ENCODE data around the gene ACAP3.
A peak's percentile ranks its signal among the peaks of the same experiment; 100 is the strongest.

The ACAP3 gene, protein sequence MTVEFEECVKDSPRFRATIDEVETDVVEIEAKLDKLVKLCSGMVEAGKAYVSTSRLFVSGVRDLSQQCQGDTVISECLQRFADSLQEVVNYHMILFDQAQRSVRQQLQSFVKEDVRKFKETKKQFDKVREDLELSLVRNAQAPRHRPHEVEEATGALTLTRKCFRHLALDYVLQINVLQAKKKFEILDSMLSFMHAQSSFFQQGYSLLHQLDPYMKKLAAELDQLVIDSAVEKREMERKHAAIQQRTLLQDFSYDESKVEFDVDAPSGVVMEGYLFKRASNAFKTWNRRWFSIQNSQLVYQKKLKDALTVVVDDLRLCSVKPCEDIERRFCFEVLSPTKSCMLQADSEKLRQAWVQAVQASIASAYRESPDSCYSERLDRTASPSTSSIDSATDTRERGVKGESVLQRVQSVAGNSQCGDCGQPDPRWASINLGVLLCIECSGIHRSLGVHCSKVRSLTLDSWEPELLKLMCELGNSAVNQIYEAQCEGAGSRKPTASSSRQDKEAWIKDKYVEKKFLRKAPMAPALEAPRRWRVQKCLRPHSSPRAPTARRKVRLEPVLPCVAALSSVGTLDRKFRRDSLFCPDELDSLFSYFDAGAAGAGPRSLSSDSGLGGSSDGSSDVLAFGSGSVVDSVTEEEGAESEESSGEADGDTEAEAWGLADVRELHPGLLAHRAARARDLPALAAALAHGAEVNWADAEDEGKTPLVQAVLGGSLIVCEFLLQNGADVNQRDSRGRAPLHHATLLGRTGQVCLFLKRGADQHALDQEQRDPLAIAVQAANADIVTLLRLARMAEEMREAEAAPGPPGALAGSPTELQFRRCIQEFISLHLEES

GRCh38 chr1:1307923-1308755 is at the start of gene ACAP3, which contains the start of gene PUSL1:
ACAP3 (minus strand) TSS chr1:1307930; CDS start chr1:1307815, 115 bp downstream.
PUSL1 (plus strand) TSS chr1:1308597; CDS start chr1:1308644, 47 bp downstream.
- peak; percentile 77 to 80 for DNase-seq (ENCODE audit: low read depth in 2 of 2)

DNA sequence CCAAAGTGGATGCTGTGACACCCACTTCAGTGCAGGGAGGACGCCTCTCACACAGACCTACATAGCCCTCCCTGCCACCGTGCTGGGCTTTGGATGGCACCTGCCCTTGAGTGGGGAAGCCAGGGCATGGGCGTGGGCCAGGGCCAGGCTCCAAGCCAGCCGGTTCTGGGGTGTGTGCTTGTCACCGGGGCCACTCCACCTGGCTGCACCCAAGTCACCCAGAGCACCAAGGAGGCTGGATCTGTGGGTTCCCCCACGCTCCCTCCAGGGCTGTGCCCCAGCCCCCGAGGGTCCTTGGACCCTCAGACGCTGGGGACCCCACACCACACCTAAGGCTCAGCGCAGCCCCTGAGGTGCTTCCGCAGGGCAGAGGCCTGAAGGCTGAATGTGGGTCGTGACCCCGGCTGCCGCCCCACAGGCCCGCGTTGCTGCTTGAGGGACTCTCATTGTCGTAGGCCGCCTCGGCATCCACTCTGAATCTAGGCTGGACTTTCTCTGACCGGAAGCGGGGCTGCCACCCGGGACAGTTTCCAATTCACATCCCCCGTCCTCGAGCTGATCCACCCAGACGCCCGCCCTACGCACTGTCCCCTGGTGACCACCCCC is 49.2 kb upstream of the ACAP3 start:
- no peak for DNase-seq (ENCODE audit: low read depth in 2 of 2)

- DNase-seq (ENCODE audit: low read depth in 2 of 2) = no peak
Observed at GRCh38 chr1:1356166-1356795, 48.6 kb upstream of the ACAP3 start.

GRCh38 chr1:1355416-1355815 is 47.7 kb upstream of the ACAP3 start:
- DNase-seq (ENCODE audit: low read depth in 2 of 2) = no peak

DNA sequence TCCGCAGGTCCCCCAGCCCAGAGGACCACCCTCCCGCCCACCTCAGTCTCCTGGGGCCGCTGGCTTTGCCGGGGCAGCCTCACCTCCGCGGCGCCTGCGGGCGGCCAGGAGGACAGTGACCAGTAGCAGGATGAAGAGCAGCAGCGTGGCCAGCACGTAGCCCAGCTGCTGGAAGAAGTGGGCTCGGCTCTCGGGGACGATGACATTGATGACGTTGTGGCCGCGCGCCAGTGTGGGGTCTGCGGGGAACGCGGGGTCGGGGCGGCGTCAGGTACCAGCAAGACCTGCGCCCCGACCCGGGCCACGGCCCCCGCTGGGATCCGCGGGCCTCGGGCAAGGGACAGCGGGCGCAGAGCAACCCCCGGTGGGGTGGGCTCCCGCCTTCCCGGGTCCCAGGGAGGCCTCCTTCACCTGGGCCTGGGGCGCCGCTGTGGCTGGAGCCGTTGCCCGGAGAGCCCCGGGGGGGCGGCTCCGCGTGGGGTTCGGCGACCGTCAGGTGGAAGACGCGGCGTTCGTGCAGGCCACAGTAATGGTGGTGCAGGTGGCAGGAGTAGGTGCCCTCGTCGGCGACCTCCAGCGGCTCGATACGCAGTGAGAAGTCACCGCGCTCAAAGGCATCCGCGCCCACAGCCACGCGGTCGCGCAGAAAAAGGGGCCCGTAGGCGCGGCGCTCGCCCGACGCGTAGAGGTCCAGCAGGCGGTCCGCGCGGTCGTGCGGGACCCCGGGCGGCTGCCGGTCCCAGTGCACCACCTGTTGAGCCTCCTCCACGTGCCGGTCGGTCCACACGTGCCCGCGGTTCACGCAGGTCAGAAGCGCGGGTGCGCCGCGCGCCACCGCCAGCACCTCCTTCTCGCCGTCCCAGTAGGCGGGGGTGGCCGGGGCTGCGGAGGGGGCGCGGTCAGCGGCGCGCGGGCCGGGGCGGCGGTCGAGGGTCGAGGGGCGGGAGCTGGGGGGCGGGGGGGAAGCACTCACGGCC is 46.8 kb upstream of the ACAP3 start:
- DNase-seq (ENCODE audit: low read depth in 2 of 2) = no peak

DNA sequence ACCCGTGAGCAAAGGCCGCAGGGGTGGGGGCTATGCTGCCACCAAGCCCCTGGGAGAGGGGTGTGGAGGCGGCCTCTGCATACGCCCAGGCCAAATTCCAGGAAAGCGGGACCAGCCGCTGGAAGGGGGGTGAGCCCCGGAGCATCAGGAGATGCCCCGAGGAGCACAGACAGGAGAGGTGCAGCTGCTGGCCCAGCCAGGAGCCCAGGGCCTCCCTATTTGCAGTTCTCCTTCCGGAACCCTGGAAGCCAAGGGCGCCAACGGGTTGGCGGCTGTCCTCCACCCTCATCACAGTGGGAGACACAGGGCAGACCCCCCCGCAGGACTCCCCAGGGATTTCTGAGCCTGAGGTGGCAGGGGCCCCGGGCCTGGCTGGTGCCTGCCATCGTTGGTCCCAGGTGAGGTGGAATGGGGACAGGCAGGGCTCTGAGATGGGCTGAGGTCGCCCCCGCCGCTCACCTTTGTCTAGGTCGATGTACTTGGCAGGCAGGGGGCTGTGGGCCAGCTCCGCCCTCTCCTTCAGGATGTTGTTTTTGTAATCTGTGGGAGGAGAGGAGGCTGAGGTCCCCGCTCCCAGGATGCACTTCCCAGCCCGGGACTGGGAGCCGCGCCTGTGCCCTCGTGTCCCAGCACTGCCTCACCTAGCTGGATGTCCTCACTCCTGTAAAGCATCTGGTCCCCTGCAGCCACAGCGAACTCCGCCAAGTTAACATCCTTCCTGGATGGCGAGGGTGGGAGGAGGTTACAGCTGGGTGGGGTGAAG is 45.8 kb upstream of the ACAP3 start:
- no peak for DNase-seq (ENCODE audit: low read depth in 2 of 2)

- DNase-seq (ENCODE audit: low read depth in 2 of 2) = no peak
Observed at GRCh38 chr1:1352786-1353388, 45.2 kb upstream of the ACAP3 start.

GRCh38 chr1:1351511-1352427 is 44.0 kb upstream of the ACAP3 start:
- no peak for DNase-seq (ENCODE audit: low read depth in 2 of 2)

DNA sequence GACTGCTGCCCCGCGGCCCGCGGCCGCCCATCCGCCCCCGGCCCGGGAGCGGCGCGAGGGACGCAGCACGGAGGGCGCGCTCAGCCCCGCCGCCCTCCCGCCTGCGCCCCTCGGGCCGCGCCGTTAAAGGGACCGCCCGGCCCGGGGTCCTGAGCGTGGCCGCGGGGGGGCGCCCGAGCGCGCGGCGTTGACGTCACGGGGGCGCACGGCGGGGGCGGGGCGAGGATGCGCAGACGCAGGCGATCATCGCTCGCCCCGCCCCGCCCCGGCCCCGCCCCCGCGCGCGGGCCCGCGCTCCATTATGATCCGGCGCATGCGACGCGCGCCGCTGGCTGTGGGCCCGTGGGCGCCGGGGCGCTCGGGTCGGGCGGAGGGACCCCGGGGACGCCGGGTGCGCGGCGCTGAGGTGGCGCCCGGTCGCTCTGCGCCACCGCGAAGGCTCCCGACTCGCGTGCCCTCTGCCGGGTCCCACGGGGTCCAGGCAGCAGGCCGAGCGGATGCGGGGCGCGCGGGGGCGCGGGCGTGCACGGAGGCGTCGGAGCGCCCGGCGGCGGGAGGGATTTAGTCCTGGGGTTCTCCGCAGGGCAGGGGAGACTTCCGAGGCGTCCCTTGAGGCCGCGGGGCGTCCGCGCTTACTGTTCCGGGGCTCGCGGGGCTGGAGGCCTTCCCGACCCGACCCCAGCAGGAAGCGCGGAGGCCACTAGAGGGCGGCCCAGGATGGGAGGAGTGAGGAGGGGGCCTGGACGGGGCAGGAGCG is 41.7 kb upstream of the ACAP3 start, which contains the start of gene DVL1:
DVL1 (minus strand) TSS at position 163 of the 757 bp plus-strand sequence. CDS start 353 bp downstream, outside the sequence.
- peak; percentile 53 to 61 for DNase-seq (ENCODE audit: low read depth in 2 of 2)

DNA sequence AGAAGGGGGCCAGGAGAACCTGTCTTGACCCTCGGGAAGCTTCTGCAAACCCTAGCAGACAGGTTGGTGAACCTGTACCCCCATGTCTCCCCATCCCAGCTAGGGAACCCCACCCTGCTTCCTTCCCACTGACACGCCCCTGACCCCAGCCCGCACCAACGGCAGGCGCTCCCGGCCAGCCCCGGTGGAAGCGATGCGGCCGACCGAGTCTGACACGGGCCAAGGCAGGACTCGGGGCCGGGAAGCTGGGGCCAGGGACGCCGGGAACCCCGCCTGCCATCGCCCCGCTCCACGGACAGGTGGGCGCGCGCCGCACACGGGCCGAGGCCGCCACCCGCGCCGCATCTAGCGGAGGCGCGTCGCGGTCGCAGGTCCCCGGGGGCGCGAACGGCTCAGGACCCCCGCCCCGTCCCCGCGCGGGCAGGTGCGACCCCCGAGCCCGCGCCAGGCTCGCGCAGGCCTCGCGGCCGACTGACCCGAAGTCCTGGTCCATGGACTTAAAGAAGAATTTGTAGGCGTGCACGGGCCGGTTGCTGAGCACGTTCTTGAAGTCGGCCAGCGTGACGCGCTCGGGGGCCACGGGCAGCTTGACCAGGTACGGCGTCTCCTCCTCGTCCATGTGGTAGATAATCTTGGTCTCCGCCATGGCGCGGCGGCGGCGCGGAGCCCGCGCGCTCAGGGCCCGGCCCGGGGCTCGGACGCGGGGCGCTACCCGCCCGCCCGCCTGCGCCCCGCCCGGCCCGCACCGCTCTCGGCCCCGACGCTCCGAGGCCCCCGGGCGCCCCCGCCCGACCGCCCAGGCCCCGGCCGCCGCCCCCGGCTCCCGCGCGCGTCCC is 40.9 kb upstream of the ACAP3 start:
- no peak for DNase-seq (ENCODE audit: low read depth in 2 of 2)

GRCh38 chr1:1347663-1348419 is 40.1 kb upstream of the ACAP3 start:
- DNase-seq (ENCODE audit: low read depth in 2 of 2) = no peak

DNA sequence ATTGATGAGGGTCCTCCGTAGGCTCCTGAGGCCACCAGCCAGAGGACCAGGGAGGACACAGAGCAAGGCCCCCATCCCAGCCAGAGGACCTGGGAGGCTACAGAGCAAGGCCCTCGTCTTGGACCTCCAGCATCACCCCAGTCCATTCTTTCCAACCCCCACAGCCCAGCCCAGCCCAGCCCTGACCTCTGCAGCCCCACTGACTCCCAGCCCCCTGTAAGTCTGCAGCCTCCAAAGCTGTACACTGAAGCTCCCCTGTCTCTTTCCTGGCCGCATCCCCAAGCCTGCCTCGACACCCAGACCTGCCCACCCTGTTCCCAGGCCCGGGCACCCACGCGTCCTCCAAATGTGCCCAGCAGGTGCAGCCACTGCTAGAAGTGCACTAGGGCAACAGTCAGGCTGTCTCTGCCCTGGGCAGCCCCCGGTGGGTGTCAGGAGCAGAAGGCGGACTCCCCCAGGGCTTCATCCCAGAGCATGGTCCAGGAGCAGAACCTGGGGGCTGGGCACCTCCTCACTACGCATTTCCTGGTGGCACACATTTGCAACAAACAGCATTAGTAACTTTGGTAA is 39.4 kb upstream of the ACAP3 start:
- DNase-seq (ENCODE audit: low read depth in 2 of 2) = no peak

- no peak for DNase-seq (ENCODE audit: low read depth in 2 of 2)
Observed at GRCh38 chr1:1346501-1346890, 38.8 kb upstream of the ACAP3 start.

- no peak for DNase-seq (ENCODE audit: low read depth in 2 of 2)
Observed at GRCh38 chr1:1345860-1346500, 38.2 kb upstream of the ACAP3 start.
